GM18517 (cell line): Measurements from ENCODE around the gene NLRX1.
"Not testable (repeated sequence)": the region's sequence is repeated elsewhere in the genome, so short reads cannot be mapped to it uniquely, and the experiment has no call there.

ENCODE experiments used
- ATAC-seq: cut with Tn5 transposase; IDR thresholded peaks from one replicate; pipeline ENCODE4 v1.9.1; 2021; ENCODE audit warnings: mild to moderate bottlenecking, moderate library complexity; ENCODE audit not compliant: unreplicated experiment

NLRX1 gene, protein sequence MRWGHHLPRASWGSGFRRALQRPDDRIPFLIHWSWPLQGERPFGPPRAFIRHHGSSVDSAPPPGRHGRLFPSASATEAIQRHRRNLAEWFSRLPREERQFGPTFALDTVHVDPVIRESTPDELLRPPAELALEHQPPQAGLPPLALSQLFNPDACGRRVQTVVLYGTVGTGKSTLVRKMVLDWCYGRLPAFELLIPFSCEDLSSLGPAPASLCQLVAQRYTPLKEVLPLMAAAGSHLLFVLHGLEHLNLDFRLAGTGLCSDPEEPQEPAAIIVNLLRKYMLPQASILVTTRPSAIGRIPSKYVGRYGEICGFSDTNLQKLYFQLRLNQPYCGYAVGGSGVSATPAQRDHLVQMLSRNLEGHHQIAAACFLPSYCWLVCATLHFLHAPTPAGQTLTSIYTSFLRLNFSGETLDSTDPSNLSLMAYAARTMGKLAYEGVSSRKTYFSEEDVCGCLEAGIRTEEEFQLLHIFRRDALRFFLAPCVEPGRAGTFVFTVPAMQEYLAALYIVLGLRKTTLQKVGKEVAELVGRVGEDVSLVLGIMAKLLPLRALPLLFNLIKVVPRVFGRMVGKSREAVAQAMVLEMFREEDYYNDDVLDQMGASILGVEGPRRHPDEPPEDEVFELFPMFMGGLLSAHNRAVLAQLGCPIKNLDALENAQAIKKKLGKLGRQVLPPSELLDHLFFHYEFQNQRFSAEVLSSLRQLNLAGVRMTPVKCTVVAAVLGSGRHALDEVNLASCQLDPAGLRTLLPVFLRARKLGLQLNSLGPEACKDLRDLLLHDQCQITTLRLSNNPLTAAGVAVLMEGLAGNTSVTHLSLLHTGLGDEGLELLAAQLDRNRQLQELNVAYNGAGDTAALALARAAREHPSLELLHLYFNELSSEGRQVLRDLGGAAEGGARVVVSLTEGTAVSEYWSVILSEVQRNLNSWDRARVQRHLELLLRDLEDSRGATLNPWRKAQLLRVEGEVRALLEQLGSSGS

GRCh38 chr11:119168471-119169281 lies at the start of gene NLRX1:
Gene NLRX1 (plus strand): TSS chr11:119168725. CDS start chr11:119171404, 2,679 bp downstream.
- ATAC-seq, result peak; percentile 86

GRCh38 chr11:119118946-119119345 lies 49.6 kb upstream of the NLRX1 start:
- ATAC-seq, result no peak

DNA sequence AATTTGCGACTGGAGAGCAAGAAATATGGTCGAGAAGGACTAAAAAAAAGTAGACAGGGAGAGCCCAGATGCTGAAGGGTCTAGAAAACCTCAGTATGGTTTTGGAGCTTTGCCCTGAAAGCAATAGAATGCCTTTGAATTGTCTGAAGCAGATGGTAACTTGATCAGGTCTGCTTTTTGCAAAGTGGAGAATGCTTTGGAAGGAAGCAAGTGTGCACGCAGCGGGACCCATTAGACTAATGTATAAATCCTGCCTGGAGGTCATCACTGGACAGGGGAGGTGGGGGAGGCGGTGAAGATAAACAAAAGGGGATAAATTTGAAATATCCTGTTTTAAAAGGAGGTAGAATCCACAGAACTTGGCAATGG lies 47.9 kb upstream of the NLRX1 start:
- ATAC-seq, result no peak

- ATAC-seq, result peak; percentile 87
These were observed 47.3 kb upstream of the NLRX1 start, which contains the start of gene HINFP for GRCh38 chr11:119121008-119121810. Gene HINFP (plus strand): TSS chr11:119121580. CDS start chr11:119126945, 5,365 bp downstream.

GRCh38 chr11:119121811-119122124 lies 46.8 kb upstream of the NLRX1 start:
- ATAC-seq, result peak; percentile 14

DNA sequence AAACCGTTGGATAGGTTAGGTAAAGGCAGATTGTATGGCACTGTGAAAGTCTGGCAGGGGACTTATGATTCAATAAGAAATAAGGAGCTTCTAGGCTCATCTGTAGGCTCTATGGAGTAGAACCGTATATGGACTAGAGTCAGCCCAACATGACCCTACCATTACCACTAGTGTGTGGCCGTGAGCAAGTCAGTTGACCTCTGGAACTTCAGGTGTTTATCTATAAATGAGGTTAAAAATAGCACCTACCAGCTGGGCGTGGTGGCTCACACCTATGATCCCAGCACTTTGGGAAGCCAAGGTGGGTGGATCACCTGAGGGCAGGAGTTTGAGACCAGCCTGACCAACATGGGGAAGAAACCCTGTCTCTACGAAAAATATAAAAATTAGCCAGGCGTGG lies 42.7 kb upstream of the NLRX1 start:
- ATAC-seq, result no peak

- ATAC-seq, result no peak
These were observed 41.8 kb upstream of the NLRX1 start for GRCh38 chr11:119126675-119127268.

- ATAC-seq, result no peak
These were observed 37.9 kb upstream of the NLRX1 start for GRCh38 chr11:119130662-119131061.

DNA sequence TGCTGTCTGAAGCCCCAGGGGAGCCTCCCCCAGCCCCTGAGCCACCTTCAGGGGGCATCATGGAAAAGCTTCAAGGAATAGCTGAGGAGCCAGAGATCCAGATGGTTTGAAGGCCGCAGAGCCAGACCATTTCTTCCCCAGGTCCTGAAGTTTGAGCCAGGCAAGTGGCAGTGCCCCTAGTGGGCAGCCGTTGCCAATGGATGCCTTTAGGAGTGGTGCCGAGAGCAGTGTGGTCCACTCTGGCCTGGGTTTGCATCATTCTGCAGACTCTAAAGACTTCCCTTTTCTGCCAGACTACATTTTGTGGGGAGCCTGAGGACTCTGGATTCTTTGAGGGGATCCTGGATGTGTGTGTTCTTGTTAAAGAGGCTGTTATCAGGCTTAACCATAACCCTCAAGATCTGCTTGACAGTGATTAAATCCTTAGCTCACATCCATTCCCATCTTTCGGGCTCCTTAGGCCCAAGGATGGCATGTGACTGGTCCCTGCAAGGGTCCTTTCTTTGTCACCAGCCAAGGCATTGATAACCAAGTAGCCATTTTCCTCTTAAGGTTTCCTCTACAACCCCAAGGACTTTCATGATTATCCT lies 34.0 kb upstream of the NLRX1 start:
- no peak for ATAC-seq

DNA sequence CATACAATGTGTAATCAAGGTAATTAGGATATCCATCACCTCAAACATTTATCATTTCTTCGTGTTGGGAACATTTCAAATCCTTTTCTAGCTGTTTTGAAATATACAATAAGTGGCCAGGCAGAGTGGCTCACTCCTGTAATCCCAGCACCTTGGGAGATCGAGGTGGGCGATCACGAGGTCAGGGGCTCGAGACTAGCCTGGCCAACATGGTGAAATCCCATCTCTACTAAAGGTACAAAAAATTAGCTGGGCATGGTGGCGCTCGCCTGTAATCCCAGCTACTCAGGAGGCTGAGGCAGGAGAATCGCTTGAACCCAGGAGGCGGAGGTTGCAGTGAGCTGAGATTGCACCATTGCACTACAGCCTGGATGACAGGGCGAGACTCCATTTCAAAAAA lies 29.2 kb upstream of the NLRX1 start:
- not testable (repeated sequence) for ATAC-seq

DNA sequence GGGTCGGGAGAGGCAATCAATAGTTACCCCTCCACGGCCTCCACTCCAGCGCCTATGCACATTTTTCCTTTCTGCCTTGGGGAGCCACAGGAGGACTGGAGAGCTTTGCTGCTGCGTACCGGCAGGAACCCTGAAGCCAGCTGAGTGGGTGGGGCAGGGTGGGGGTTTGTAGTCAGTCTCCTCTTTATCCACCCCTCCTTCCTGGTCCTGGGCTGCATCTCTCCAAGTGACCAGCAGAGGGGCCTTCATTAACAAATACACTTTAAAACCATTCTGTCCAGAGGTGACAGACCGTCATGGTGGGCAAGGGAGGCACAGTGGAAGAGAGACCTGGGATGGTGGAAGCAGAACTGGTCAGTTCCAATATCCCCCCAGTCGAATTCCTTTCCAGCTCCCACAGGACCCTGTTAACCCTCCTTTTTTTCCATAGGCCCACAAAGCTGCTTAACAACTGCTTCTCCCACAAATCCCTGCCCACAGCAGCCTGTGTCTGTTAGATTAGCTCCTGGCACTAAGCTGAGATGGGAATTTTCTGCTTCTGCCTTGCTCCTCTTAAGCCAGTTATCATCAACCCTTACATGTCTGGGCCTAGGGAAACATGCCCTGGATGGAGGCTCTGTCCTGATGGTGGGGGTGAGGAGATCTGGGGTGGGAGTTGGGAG lies 23.6 kb upstream of the NLRX1 start:
- ATAC-seq, result no peak

DNA sequence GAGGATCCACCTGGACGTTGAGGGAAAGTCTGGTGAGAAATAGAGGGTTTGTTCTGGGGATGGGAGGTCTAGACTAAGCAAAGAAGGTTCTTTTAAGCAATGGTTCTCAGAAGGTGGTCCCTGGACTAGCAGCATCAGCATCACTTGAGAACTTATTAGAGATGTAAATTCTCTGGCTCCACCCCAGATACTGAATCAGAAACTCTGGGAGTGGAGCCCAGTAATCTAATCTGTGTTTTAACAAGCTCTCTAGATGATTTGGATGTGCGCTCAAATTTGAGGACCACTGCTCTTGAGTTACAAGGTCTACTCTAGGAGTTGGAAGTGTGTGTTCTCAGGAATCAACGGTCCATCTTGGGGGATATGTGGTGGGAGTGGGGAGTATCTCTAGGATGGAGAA lies 23.0 kb upstream of the NLRX1 start:
- no peak for ATAC-seq

- no peak for ATAC-seq
These were observed 20.8 kb upstream of the NLRX1 start for GRCh38 chr11:119147604-119148333.

- no peak for ATAC-seq
These were observed 19.9 kb upstream of the NLRX1 start for GRCh38 chr11:119148720-119149017.

DNA sequence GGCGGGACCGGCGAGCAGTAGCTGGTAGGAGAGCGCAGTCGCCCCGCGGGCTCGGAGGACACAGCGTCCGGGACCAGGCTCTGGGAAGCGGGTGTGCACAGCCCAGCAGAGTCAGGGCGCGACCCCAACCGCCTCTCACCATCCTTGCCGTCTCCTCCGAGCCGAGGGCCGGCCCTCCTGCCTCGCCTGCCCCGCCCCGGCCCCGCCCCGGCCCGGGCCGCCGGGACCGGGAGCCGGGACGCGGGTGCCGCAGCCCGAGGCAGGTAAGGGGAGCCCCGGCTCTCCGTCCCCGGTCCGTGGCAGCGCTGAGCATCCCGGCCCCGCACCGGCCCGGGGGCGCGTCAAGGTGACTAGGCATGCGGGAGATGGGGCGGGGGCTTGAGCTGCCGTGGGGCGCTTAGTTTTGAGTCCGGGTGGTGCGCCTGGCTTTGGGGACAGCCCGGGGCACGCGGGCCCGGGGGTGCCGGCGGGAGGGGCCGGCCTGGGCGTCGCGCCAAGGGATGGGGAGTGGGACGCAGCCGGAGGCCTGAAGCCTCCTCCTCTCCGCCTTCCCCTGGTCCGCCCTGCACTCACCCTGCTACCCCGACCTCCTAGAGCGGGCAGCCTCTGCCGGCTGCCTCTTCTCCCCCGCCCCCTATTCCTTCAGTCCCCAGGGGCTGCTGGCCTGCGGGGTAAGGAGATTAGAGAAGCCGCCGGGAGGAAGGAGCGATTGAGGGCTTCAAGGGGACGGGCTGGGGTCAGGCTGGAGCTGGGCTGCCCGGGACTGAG lies 19.3 kb upstream of the NLRX1 start, which contains the start of gene ABCG4:
ABCG4 (plus strand) TSS at position 35 of the 768 bp plus-strand sequence. CDS start 914 bp downstream, outside the sequence.
- no peak for ATAC-seq

- no peak for ATAC-seq
These were observed 18.7 kb upstream of the NLRX1 start for GRCh38 chr11:119149786-119150275.

GRCh38 chr11:119152043-119152442 lies 16.5 kb upstream of the NLRX1 start:
- no peak for ATAC-seq
